ENCODE measurements around the gene PDZRN3.
"Not testable (repeated sequence)": the region's sequence is repeated elsewhere in the genome, so short reads cannot be mapped to it uniquely, and the experiment has no call there.

The PDZRN3 gene

DNA sequence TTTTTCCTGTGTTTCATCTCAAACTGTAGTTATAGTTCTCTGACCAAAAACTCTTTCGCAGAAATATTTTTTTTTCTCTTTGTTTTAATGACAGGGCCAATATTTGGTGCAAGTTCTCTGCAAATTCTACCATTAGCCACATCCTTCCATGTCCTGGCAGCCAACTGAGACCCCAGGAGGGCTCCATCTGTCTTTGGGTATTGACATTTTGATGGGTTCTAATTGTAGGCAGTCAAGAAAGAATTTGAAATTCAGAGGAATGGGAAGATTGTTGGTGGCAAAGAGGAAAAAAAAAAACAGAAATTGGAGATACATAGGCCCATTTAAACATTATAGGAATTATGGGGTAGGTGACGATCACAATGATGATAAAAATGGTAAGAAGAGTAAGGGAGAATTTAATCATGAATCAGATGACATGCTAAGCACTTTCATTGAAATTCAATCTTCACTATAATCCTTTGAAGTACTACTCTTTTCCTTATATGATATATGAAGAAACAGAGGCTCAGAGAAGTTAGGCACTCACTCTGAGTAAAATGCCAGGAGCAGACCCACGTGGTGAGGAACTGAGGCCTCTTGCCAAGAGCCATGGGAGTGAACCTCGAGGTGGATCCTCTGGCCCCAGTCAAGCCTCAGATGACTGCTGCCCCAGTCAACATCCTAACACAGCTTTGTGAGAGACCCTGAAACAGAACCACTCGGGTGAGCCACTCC lies 151.4 kb downstream of the PDZRN3 start:
- in situ Hi-C loops (cut with MboI; ENCODE audit: low pct_unique_long_range_greater_than_20kb, low sequenced_read_pairs, unreplicated experiment) = no loop called here
- no peak for TF ChIP-seq CTCF (IDR thresholded peaks at IDR 0.05; ENCODE audit: extremely low read depth, insufficient read depth, missing control alignments)
- DNase-seq (ENCODE audit: low spot score) = no peak

DNA sequence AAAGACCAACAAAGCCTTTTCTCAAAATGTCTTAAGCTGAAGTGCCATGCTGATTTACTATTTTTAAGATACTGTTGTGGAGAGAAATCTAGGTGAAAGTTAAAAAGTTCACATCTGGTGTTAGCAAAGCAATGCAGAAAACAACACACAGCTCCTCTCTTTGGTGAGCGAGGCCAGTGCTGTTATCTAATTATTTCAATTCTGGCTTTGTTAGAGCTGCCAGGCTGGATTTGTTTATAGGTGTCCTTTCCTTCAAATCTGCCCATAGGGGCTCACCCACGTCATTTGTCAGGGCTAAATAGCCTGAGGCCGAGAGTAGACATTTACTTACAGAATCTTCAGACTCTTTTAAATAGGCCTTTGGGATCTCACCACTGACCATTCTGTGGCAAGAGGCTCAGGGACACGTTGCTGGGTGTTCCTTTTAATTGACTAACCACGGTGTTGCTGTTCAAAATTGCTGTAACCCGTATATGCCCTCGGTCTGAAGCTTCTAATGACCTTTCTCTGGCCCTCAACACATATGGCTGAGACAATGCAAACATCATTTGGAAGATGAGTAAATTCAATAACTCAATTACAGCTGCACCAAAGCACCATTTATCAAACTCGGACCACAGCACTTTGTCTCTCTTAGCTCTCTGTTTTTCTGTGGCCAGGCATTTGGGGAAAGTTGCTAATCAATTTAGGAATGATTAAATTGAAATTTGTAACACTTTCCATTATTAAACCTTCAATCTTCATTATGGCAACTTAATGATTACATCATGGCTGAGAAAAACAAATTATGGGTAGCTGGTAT lies 152.6 kb downstream of the PDZRN3 start:
- in situ Hi-C loops (cut with MboI; ENCODE audit: low pct_unique_long_range_greater_than_20kb, low sequenced_read_pairs, unreplicated experiment) = no loop called here
- no peak for TF ChIP-seq CTCF (IDR thresholded peaks at IDR 0.05; ENCODE audit: extremely low read depth, insufficient read depth, missing control alignments)
- DNase-seq (ENCODE audit: low spot score) = no peak

DNA sequence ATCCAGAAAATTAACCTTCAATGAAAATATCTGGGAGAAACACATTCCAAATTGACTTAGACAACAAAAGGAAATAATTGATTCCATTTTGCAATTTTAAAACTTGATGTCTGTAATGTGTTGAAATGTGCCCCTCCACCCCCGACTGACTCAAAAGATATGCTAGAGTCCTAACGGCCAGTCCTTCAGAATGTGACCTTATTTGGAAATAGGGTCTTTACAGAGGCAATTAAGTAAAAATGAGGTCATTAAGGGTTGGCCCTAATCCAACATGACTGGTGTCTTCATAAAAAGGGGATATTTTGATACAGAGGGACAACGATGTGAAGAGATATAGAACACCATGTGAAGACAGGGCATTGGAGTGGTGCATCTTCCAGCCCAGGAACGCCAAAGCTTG lies 153.9 kb downstream of the PDZRN3 start:
- no peak for DNase-seq (ENCODE audit: low spot score)
- TF ChIP-seq CTCF (IDR thresholded peaks at IDR 0.05; ENCODE audit: extremely low read depth, insufficient read depth, missing control alignments) = no peak
- in situ Hi-C loops (cut with MboI; ENCODE audit: low pct_unique_long_range_greater_than_20kb, low sequenced_read_pairs, unreplicated experiment) = no loop called here

DNA sequence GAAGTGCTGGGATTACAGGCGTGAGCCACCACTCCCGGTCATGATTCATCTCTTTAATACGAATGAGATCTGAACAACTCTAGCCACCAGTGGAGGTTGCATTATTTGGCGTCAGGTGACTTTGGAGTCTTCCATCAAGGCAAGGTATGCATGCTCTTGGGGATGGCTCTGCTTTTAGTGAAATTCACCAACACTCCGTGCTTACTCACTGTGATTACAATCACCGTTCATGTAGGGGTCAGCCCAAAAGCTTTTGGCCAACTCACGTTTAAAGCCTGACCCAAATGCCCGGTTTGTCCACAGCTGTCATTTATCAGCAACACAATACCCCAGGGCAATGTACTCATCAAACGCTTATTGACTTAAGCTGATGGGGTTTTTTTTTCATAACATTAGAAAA lies 155.4 kb downstream of the PDZRN3 start:
- TF ChIP-seq CTCF (IDR thresholded peaks at IDR 0.05; ENCODE audit: extremely low read depth, insufficient read depth, missing control alignments) = no peak
- in situ Hi-C loops (cut with MboI; ENCODE audit: low pct_unique_long_range_greater_than_20kb, low sequenced_read_pairs, unreplicated experiment) = no loop called here
- DNase-seq (ENCODE audit: low spot score) = no peak

GRCh38 chr3:73467211-73467610 lies 157.5 kb downstream of the PDZRN3 start:
- no peak for TF ChIP-seq CTCF (IDR thresholded peaks at IDR 0.05; ENCODE audit: extremely low read depth, insufficient read depth, missing control alignments)
- in situ Hi-C loops (cut with MboI; ENCODE audit: low pct_unique_long_range_greater_than_20kb, low sequenced_read_pairs, unreplicated experiment) = no loop called here
- DNase-seq (ENCODE audit: low spot score) = no peak

GRCh38 chr3:73465926-73466325 lies 158.8 kb downstream of the PDZRN3 start:
- DNase-seq (ENCODE audit: low spot score) = no peak
- in situ Hi-C loops (cut with MboI; ENCODE audit: low pct_unique_long_range_greater_than_20kb, low sequenced_read_pairs, unreplicated experiment) = no loop called here
- no peak for TF ChIP-seq CTCF (IDR thresholded peaks at IDR 0.05; ENCODE audit: extremely low read depth, insufficient read depth, missing control alignments)

DNA sequence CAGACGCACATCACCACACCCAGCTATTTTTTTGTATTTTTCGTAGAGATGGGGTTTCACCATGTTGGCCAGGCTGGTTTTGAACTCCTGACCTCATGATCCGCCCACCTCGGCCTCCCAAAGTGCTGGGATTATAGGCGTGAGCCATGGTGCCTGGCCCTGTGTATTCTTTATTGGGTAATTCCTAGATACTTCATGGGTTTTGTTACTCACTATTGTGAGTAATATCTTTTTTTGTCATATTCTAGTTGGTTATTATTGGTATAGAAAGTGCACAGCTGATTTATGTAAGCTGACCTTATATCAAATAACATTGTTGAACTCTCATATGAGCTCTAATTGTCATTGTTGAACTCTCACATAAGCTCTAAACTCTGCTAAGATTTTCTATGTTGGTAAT lies 160.6 kb downstream of the PDZRN3 start:
- in situ Hi-C loops (cut with MboI; ENCODE audit: low pct_unique_long_range_greater_than_20kb, low sequenced_read_pairs, unreplicated experiment); DNase-seq (ENCODE audit: low spot score): not testable (repeated sequence)
